ES-I3 (cell line): ENCODE measurements around the gene PELI3.

Experiments
- H3K36me3 ChIP-seq: 2 replicates; pipeline ENCODE4 v1.6.1; 2013; ENCODE audit warnings: mild to moderate bottlenecking, low read length, control low read depth, moderate library complexity; ENCODE audit not compliant: insufficient read depth
- H3K4me1 ChIP-seq: 2 replicates; pipeline ENCODE4 v1.6.1; 2013; ENCODE audit warnings: mild to moderate bottlenecking, control low read depth, low read length; ENCODE audit not compliant: insufficient read depth
- H3K9ac ChIP-seq: 2 replicates; pipeline ENCODE4 v1.6.1; 2013; ENCODE audit warnings: low read depth, mild to moderate bottlenecking, low read length, moderate library complexity
- H3K9me3 ChIP-seq: 2 replicates; pipeline ENCODE4 v1.6.1; 2013; ENCODE audit warnings: mild to moderate bottlenecking, low read length, moderate library complexity; ENCODE audit not compliant: control insufficient read depth, insufficient read depth

PELI3 gene

GRCh38 chr11:66492161-66492865, 25.6 kb downstream of the PELI3 start:
- Histone ChIP-seq H3K9ac (no peak overlapping the region), H3K36me3 (no peaks in the 10 kb centered on the region; the same call in 1 of the 2 replicates), H3K4me1 (peaks cover 4% of the 10 kb centered on the region; the same call in 1 of the 2 replicates), H3K9me3 (no peaks in the 10 kb centered on the region)

- H3K4me1 ChIP-seq, result peaks cover 4% of the 10 kb centered on the region; the same call in 1 of the 2 replicates
- H3K36me3 ChIP-seq, result no peaks in the 10 kb centered on the region; the same call in 1 of the 2 replicates
- no peaks in the 10 kb centered on the region for H3K9me3 ChIP-seq
- H3K9ac ChIP-seq, result no peak overlapping the region
Measured at GRCh38 chr11:66493130-66493529, 26.4 kb downstream of the PELI3 start.

GRCh38 chr11:66494458-66494857, 27.8 kb downstream of the PELI3 start:
- Histone ChIP-seq H3K9me3 (no peaks in the 10 kb centered on the region), H3K4me1 (peaks cover 4% of the 10 kb centered on the region; the same call in 1 of the 2 replicates), H3K9ac (no peak overlapping the region), H3K36me3 (no peaks in the 10 kb centered on the region; the same call in 1 of the 2 replicates)

GRCh38 chr11:66494935-66495334, 28.2 kb downstream of the PELI3 start:
- no peaks in the 10 kb centered on the region; the same call in 1 of the 2 replicates for H3K36me3 ChIP-seq
- no peak overlapping the region for H3K9ac ChIP-seq
- H3K9me3 ChIP-seq, result no peaks in the 10 kb centered on the region

GRCh38 chr11:66495401-66495854, 28.7 kb downstream of the PELI3 start:
- H3K9me3 ChIP-seq, result no peaks in the 10 kb centered on the region
- H3K9ac ChIP-seq, result no peak overlapping the region
- H3K36me3 ChIP-seq, result no peaks in the 10 kb centered on the region; the same call in 1 of the 2 replicates
- peaks cover 4% of the 10 kb centered on the region; the same call in 1 of the 2 replicates for H3K4me1 ChIP-seq

More at GRCh38 chr11:66494935-66495334, 28.2 kb downstream of the PELI3 start:
- peaks cover 4% of the 10 kb centered on the region; the same call in 1 of the 2 replicates for H3K4me1 ChIP-seq

GRCh38 chr11:66497206-66497605, 30.5 kb downstream of the PELI3 start:
- Histone ChIP-seq H3K9ac (no peak overlapping the region), H3K9me3 (no peaks in the 10 kb centered on the region), H3K4me1 (no peaks in the 10 kb centered on the region; the same call in 1 of the 2 replicates), H3K36me3 (no peaks in the 10 kb centered on the region; the same call in 1 of the 2 replicates)

- Histone ChIP-seq H3K4me1 (no peaks in the 10 kb centered on the region; the same call in 1 of the 2 replicates), H3K9ac (no peak overlapping the region), H3K36me3 (no peaks in the 10 kb centered on the region), H3K9me3 (no peaks in the 10 kb centered on the region)
Measured at GRCh38 chr11:66498506-66498905, 31.8 kb downstream of the PELI3 start.

- Histone ChIP-seq H3K9me3 (no peaks in the 10 kb centered on the region), H3K4me1 (no peaks in the 10 kb centered on the region), H3K9ac (no peak overlapping the region), H3K36me3 (no peaks in the 10 kb centered on the region; the same call in 1 of the 2 replicates)
Measured at GRCh38 chr11:66505276-66505816, 38.6 kb downstream of the PELI3 start.

- no peaks in the 10 kb centered on the region for H3K9me3 ChIP-seq
- peaks cover 4% of the 10 kb centered on the region; the same call in 1 of the 2 replicates for H3K36me3 ChIP-seq
- H3K9ac ChIP-seq, result no peak overlapping the region
- H3K4me1 ChIP-seq, result no peaks in the 10 kb centered on the region
Measured at GRCh38 chr11:66509131-66509561, 42.4 kb downstream of the PELI3 start.

GRCh38 chr11:66510271-66510989, 43.7 kb downstream of the PELI3 start, which contains the start of gene BBS1:
BBS1 (plus strand) TSS chr11:66510635; CDS start chr11:66510660, 25 bp downstream.
- H3K9ac ChIP-seq, result peak within 1 kb of the TSS; percentile 88
- H3K36me3 ChIP-seq, result peaks cover 4% of the 10 kb centered on the region; the same call in 1 of the 2 replicates
- H3K9me3 ChIP-seq, result no peaks in the 10 kb centered on the region
- no peaks in the 10 kb centered on the region for H3K4me1 ChIP-seq

- Histone ChIP-seq H3K9ac (peak overlapping the region; percentile 88), H3K36me3 (peaks cover 4% of the 10 kb centered on the region; the same call in 1 of the 2 replicates), H3K4me1 (no peaks in the 10 kb centered on the region), H3K9me3 (no peaks in the 10 kb centered on the region)
Measured at GRCh38 chr11:66510990-66511339, 44.3 kb downstream of the PELI3 start.

GRCh38 chr11:66523611-66524010, 56.9 kb downstream of the PELI3 start:
- Histone ChIP-seq H3K4me1 (no peaks in the 10 kb centered on the region), H3K9me3 (no peaks in the 10 kb centered on the region), H3K36me3 (peaks cover 8% of the 10 kb centered on the region), H3K9ac (no peak overlapping the region)

GRCh38 chr11:66524304-66525040, 57.8 kb downstream of the PELI3 start:
- no peaks in the 10 kb centered on the region for H3K9me3 ChIP-seq
- no peak overlapping the region for H3K9ac ChIP-seq
- H3K36me3 ChIP-seq, result peaks cover 8% of the 10 kb centered on the region
- no peaks in the 10 kb centered on the region for H3K4me1 ChIP-seq
